GM21529 (cell line): ENCODE data around the gene C3orf62.
"Not testable (repeated sequence)": the region's sequence is repeated elsewhere in the genome, so short reads cannot be mapped to it uniquely, and the experiment has no call there.

Experiments
- ATAC-seq: cut with Tn5 transposase; IDR thresholded peaks from one replicate; pipeline ENCODE4 v1.9.1; 2021; ENCODE audit not compliant: unreplicated experiment

The C3orf62 gene

DNA sequence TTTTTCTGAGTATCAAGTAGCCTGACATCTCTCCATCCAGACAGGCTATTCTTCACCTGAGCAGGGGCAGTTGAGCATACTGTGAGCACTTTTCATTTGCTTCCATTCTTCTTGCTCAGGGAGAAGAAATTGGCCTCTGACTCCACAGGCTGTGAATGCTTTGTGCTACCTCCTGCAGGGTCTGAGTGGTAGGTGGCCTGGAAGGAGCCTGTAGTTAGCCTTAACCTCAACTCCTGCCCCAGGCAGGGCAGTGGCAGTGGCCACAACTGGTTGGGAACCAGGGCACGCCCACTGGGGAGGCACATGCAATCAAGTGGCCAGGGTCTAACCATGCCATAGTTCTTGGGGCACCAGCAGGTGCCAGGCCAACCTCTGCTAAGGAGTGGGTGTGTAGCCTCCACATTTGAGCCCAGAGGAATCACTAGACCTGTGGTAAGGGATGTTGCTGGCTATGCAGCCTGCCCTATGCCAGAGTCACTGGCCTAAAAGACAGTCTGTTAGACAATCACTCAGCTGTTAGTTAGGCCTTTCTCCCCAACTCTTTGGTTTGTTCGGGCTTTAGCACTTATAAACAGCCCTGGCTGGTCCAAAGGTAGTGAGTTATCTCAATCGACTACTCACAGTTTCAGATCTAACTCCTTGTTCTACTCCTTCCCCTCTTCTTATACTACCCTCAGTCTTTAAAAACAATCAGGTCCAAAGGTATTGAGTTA, 7.4 kb downstream of the C3orf62 start:
- ATAC-seq: no peak

DNA sequence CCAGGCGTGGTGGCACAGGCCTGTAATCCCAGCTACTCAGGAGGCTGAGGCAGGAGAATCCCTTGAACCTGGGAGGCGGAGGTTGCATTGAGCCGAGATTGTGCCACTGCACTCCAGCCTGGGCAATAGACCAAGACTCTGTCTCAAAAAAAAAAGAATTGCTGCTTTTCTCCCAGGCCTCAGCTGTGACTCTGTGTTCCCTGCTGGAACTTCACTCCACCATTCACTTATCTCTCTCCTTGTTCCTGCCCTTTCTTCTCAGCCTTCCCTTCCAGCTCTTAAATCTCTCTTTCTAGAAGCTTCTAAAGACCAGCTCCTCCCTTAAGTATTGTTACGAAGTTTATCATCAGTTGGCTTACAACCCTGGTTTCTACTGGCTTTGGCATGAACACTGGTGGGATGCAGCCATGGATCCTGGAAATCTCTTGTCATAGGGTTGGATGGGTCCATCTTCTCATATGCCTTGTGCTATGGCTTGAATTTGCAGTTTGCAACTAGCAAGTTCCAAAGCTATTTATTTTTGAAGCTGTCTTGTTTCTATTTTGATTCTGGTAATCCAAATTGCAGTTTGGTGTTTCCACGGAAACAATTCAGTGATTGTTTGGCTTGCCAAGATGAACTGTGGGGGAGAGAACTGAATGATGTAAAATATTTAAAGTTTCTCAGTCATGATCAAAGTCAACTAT, 10.5 kb downstream of the C3orf62 start:
- no peak for ATAC-seq

DNA sequence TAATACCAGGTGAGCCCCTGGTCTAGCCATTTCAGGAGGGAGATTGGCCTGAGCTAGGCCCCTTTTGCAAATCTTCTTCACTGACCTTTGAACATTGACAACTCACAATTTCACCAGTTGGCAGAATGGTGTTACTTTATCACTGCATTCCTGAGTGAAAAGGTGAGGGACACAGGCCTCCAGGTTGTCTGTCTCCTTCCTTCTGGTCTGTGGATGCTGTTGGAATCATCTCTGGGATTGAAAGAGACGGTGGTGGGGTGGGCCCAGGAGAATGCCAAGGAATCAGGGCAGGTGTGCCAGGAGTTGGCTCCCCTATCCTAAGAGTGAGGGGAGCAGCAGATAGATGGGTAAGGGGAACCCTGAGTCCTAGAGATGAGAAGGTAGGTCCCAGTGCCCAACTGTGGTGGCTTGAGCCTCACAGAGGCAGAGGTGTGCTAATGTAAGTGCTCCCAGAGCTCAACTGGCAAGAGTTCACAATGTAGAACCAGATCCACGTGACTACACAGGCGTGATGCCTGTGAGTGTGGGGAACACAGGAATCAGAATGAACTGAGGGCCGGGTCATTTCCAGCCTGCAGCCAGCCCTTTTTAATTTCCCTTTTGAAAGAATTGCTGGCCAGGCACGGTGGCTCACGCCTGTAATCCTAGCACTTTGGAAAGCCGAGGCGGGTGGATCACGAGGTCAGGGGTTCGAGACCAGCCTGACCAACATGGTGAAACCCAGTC, 11.2 kb downstream of the C3orf62 start:
- no peak for ATAC-seq

DNA sequence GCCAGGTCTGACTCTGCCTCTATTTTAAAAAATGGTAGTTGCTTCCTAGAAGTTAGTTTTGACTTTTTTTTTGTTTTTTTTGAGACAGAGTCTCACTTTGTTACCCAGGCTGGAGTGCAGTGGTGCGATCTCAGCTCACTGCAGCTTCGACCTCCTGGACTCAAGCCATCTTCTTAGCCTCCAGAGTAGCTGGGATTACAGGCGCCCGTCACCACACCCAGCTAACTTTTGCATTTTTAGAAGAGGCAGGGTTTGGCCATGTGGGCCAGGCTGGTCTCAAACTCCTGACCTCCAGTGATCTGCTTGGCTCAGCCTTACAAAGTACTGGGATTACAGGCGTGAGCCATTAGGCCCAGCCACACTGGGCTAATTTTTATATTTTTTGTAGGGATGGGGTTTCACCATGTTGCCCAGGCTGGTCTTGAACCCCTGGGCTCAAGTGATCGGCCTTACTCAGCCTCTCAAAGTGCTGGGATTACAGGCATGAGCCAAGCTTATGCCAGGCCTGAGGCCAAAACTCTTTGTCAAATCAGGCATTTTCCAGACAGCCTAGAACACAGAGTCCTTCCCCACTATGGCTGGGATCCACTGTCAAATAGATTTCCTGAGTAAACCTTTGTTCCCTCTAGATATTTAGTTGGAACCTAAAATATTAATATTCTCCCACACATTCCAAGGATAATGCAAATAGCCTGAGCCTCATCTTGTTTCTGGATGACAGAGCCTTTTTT, 13.7 kb downstream of the C3orf62 start:
- ATAC-seq: no peak

DNA sequence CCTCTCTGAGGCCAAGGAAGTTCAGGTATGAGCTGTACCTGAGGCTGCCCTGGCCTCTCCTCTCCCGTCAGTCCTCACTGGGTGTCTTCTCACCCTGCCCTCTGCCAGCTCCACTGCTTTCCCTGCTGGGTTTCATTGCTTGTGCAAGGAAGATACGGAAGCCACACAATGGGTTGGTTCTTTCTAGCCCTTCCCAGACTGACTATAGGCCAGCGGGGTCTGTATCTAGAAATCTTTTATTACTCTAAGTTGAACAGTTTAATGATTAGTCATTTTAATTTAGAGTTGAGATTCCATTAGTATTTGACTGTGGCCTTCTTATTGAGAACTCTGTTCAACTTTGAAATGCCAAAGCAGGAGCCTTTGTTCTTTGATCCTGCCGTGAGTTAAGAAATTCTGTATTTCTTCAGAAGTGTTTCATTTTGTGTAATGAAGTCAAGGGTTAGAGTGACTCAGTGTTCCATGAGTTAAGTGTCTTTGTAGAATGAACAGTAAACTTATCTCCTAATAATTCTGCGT, 16.2 kb downstream of the C3orf62 start:
- ATAC-seq: no peak

DNA sequence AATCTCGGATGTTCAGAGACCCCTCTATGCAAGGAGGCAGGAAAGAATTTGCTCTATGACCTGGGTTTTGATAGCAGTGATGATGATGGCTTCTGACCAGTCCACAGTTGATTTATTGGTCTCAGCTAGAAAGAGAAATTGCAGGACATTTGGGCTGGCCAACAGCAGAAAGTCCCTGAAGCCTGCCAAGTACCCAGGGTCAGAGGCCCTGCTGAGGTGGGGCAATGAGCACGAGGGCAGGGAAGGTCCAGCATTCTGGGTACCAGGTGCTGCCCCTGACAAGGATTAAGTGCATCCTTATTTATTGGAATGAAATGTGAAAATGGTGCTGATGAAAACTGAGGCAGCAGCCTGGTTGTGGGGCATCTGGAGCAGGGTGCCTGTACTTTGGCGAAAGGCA, 19.8 kb downstream of the C3orf62 start:
- no peak for ATAC-seq

DNA sequence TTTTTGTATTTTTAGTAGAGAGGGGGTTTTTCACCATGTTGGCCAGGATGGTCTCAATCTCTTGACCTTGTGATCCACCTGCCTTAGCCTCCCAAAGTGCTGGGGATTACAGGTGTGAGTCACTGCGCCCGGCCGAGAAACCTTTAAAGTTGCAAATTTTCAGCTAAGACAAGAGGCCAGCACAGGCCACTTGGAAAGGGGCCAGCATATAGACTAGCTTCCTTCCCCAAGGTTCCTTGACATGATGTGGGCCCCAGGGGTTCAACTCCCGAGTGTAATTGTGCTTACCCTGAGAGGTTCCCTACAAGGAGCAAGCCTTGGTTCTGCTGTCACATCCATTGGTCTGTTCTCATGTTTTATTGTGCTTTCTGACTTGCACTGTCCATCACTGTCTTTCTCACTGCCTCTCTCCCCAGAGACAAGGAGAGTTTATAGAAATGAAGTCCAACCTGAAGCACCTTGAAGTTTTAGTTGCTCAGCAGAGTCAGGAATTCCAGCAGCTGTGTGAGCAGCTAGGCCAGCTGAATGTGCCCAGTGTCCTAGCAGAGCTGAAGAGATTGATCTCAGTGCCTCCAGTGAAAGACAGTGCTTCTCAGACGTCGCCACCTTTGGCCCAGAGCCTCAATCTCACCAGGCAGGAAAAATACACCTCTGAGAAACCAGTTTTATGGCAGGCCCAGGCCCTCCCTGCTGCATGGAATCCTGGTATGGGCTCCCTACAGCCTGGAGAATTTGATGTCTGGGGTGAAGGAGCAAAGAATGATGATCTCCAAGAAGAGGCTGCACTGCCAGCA, 21.1 kb downstream of the C3orf62 start:
- ATAC-seq: no peak

DNA sequence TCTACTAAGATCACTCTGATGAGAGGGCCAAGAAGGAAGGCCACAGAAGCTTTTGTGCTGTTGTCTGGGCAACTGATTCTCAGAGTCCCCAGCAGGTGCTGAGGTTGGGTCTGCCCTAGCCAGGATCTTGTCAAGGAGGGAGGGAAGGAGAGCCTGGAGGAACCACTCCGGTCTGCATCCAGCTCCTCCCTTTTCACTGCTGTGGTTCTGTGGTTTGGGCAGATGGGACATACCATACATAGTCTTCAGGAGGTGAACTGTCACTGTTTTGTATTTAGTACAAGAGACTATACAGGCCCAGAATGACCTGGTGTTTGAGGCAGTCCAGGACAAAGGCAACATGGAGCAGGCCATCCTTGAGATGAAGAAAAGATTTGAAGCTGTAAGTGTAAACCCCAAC, 21.9 kb downstream of the C3orf62 start:
- no peak for ATAC-seq

DNA sequence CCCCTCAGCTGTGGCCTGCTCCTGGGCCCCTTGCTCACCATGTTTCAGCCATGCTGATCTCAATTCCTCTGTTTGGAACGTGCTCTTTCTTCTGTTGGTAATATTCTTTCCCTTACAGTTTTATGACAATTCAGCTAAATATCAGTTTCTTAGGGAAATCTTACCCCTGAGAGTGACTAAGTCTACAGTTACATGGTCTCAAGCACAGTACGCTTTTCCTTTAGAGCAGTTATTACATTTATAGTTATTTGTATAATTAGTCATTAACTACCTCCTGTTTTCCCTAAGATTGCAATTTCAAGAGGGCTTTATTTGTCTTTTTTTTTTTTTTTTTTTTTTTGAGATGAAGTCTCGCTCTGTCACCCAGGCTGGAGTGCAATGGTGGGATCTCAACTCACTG, 23.5 kb downstream of the C3orf62 start:
- ATAC-seq: no peak

DNA sequence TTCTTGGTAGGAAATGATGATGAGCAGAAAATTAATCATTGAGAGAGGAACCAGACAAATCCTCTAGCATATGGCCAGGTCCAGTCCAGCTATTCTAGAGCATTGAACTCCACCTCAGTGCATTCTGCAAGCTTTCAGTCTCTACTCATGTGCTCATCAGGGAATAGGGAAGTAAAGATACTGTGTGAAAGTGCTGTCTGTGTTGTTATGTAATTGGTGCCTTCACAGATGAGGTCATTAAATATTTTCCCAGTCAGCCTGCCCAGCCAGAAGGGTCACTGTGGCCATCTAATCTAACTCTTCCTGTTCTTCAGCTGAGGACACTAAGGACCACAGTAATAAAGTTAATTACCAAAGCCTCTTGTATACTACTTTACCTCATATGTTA, 28.2 kb downstream of the C3orf62 start:
- ATAC-seq: no peak

DNA sequence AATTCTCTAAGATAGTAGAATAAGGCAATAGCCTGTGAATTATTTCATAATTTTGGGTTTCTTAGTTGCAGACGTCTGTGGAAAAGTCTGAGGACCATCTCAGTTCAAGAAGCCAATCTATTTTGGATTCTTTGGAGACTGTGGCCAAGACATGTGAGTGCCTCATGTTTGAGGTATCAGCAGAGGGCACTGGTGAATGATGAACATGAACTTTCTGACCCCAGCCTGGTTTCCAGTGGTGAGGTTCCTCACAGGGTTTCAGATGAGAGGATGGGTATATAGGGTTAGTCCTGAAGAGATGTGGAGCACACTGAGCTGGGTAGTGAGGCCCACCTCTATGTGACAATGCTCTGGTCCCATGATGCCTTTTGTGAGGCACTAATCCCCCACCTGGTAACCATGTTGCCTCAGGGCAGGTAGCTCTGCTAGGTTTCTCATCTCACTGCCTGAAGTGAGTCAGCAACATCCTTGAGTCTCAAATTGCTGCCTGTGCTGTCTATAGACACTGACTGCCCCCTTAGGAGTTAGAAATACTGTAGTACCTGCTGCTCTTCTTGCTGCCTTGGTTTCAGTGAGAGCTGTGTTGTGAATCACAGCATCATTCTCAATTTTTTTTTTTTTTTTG, 32.3 kb downstream of the C3orf62 start:
- no peak for ATAC-seq

DNA sequence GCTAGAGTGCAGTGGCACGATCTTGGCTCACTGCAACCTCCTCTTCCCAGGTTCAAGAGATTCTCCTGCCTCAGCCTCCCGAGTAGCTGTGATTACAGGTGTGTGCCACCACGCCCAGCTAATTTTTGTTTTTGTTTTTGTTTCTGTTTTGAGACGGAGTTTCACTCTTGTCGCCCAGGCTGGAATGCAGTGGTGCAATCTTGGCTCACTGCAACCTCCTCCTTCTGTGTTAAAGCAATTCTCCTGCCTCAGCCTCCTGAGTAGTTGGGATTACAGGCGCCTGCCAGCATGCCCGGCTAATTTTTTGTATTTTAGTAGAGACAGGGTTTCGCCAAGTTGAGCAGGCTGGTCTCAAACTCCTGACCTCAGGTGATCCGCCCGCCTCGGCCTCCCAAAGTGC, 36.9 kb downstream of the C3orf62 start:
- ATAC-seq: not testable (repeated sequence)

DNA sequence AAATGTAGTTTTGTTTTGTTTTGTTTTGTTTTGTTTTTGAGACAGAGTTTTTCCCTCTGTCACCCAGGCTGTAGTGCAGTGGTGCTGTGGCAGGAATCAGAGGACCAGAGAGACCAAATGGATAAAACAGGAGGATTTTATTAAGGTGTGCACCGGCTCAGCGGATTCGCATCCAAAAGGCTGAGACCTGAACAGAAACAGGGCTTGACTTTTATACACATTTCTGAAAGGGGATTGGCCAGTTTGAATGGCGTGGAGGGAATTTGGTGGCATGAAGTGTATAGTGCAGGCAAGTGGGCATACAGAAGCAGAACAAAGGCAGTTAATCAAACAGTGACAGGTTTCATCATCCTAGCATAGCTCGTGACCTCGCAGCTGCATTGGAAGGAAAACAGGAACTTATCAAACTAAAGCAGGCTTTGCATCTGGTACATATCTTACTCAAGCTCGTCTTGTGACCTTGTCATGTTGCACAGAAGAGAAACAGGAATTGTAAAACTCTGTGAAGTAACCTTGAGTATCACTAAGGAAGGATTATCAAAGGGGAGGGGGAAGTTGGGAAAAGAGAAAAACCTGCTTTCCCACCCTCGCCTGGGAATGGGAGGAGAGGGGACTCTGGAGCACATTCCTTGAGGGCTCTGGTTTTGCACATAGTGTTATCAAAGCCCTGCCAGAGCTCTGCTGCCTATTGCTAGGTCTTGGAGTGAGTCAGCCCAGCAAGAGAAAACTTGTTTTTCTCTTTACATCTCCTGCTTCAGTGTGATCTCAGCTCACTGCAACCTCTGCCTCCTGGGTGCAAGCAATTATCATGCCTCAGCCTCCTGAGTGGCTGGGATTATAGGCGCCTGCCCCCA, 38.5 kb downstream of the C3orf62 start:
- ATAC-seq: no peak

DNA sequence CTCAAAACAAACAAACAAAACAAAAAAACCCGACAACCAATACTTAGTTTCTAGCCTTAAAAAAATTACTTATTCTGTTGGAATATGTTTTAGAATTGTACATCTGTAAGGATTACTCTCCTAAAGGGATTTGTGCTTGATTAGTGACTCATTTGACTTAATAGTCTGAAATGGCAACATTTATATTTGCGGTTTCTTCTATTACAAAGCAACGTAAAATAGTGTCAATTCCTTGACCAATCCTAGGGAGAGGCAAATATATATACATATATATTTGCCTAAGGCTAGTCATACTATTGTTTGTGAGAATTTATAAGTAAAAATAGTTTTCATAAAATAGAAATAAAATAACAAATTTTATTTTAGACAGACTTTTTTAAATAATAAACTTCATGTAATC, 39.7 kb downstream of the C3orf62 start:
- ATAC-seq: no peak

DNA sequence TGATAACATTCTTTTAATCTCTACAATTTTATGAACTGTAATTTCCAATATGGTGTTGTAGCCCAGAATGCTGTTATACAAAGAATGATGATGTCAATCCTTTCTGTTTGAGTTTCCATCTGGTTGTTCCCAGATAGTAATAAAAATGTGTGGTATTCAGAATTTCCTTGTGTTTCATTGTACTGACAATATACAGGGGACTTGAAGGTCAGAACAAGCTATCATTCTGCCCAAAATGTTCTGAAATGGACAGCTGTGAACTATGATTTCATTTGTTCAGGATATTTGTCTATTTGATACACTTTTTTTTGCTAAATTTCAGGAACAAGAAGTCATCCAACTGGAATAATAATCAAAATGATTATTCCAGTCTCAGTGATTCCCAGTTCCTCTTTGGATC, 40.8 kb downstream of the C3orf62 start:
- no peak for ATAC-seq

DNA sequence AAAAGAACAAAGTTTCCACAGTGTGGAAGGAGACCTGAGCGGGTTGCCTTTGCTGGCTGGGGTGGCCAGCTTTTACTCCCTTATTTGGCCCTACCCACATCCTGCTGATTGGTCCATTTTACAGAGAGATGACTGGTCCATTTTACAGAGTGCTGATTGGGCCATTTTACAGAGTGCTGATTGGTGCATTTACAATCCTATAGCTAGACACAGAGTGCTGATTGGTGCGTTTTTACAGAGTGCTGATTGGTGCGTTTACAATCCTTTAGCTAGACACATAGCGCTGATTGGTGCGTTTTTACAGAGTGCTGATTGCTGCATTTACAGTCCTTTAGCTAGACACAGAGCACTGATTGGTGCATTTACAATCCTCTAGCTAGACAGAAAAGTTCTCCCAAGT, 48.2 kb downstream of the C3orf62 start:
- ATAC-seq: not testable (repeated sequence)

DNA sequence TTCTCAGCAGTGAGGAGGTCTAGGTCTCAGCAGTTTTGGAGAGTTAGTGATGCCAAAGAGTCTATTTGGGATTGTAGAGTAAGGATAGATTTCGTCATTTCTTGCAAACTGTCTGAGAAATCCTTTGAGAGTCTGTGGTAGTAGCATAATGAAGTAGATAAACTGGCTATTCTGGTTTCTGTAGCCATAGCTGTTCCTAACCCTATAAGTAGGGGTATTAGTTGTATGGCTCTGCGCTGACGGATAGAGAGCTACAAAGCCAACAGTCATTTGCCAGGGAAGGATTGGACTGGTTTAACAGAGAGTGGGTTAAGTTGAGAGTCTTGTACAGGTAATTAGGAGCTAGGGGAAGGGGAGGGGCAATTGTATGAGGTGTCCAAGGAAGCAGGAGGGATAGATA, 55.0 kb downstream of the C3orf62 start:
- no peak for ATAC-seq

DNA sequence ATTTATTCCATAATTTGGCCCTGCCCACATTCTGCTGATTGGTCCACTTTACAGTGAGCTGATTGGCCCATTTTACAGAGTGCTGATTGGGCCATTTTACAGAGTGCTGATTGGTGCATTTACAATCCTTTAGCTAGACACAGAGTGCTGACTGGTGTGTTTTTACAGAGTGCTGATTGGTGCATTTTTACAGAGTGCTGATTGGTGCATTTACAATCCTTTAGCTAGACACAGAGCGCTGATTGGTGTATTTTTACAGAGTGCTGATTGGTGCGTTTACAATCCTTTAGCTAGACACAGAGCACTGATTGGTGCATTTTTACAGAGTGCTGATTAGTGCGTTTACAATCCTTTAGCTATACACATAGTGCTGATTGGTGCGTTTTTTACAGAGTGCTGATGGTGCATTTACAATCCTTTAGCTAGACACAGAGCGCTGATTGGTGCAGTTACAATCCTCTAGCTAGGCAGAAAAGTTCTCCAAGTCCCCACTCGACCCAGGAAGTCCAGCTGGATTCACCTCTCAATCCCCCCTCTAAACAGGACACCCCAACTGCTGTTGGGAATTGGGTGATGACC, 56.0 kb downstream of the C3orf62 start:
- not testable (repeated sequence) for ATAC-seq

DNA sequence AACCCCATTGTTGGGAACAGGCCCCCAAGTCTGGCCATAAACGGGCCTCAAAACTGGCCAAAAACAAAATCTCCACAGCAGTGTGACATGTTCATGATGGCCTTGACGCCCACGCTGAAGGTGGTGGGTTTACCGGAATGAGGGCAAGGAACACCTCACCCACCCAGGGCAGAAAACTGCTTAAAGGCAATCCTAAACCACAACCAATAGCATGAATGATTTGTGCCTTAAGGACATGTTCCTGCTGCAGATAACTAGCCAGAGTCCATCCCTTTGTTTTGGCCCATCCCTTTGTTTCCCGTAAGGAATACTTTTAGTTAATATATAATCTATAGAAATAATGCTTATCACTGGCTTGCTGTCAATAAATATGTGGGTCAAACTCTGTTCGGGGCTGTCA, 57.9 kb downstream of the C3orf62 start:
- ATAC-seq: no peak
